Measurements from ENCODE around the gene MORN1. TPM values are rescaled to one million over a fixed set of nuclear protein-coding genes. Genes with fewer than 3 reads are reported as not detected.

Gene MORN1
- polyA plus RNA-seq, 1 donor, result 10.3 TPM

- DNase-seq, result no peak
- Histone ChIP-seq H3K4me3 (ENCODE audit: low read length) (no peak overlapping the region), H3K4me1 (ENCODE audit: control insufficient read depth, insufficient read depth, low read length) (no peaks in the 10 kb centered on the region), H3K27me3 (ENCODE audit: control insufficient read depth, insufficient read depth, low read length) (no peaks in the 10 kb centered on the region), H3K27ac (ENCODE audit: low read length) (no peak overlapping the region), H3K9me3 (ENCODE audit: control insufficient read depth, low read depth, low read length) (no peaks in the 10 kb centered on the region), H3K36me3 (ENCODE audit: control insufficient read depth, insufficient read depth, low read length) (no peaks in the 10 kb centered on the region)
- WGBS (ENCODE audit: insufficient coverage, low lambda C conversion rate), result no CpG with 5 or more reads among the region's 24 CpGs
Measured at GRCh38 chr1:2344121-2344681, 47.2 kb downstream of the MORN1 start.

GRCh38 chr1:2343023-2343935 lies 48.1 kb downstream of the MORN1 start:
- Histone ChIP-seq H3K27ac (ENCODE audit: low read length) (no peak overlapping the region), H3K4me1 (ENCODE audit: control insufficient read depth, insufficient read depth, low read length) (no peaks in the 10 kb centered on the region), H3K36me3 (ENCODE audit: control insufficient read depth, insufficient read depth, low read length) (no peaks in the 10 kb centered on the region), H3K27me3 (ENCODE audit: control insufficient read depth, insufficient read depth, low read length) (no peaks in the 10 kb centered on the region), H3K9me3 (ENCODE audit: control insufficient read depth, low read depth, low read length) (no peaks in the 10 kb centered on the region), H3K4me3 (ENCODE audit: low read length) (no peak overlapping the region)
- no CpG with 5 or more reads among the region's 39 CpGs for WGBS (ENCODE audit: insufficient coverage, low lambda C conversion rate)
- DNase-seq, result no peak

GRCh38 chr1:2342384-2343022 lies 48.9 kb downstream of the MORN1 start:
- no peak for DNase-seq
- WGBS (ENCODE audit: insufficient coverage, low lambda C conversion rate), result 60% methylated on average over 1 of the region's 21 CpGs
- no peak overlapping the region for H3K4me3 ChIP-seq (ENCODE audit: low read length)
- no peaks in the 10 kb centered on the region for H3K9me3 ChIP-seq (ENCODE audit: control insufficient read depth, low read depth, low read length)
- no peaks in the 10 kb centered on the region for H3K27me3 ChIP-seq (ENCODE audit: control insufficient read depth, insufficient read depth, low read length)
- no peaks in the 10 kb centered on the region for H3K36me3 ChIP-seq (ENCODE audit: control insufficient read depth, insufficient read depth, low read length)
- H3K4me1 ChIP-seq (ENCODE audit: control insufficient read depth, insufficient read depth, low read length), result no peaks in the 10 kb centered on the region
- H3K27ac ChIP-seq (ENCODE audit: low read length), result no peak overlapping the region

- Histone ChIP-seq H3K4me3 (ENCODE audit: low read length) (no peak overlapping the region), H3K27me3 (ENCODE audit: control insufficient read depth, insufficient read depth, low read length) (no peaks in the 10 kb centered on the region), H3K9me3 (ENCODE audit: control insufficient read depth, low read depth, low read length) (no peaks in the 10 kb centered on the region), H3K27ac (ENCODE audit: low read length) (no peak overlapping the region), H3K4me1 (ENCODE audit: control insufficient read depth, insufficient read depth, low read length) (no peaks in the 10 kb centered on the region), H3K36me3 (ENCODE audit: control insufficient read depth, insufficient read depth, low read length) (no peaks in the 10 kb centered on the region)
- DNase-seq, result no peak
- WGBS (ENCODE audit: insufficient coverage, low lambda C conversion rate), result no CpG with 5 or more reads among the region's 29 CpGs
Measured at GRCh38 chr1:2341706-2342383, 49.5 kb downstream of the MORN1 start.

- Histone ChIP-seq H3K27me3 (ENCODE audit: control insufficient read depth, insufficient read depth, low read length) (no peaks in the 10 kb centered on the region), H3K27ac (ENCODE audit: low read length) (no peak overlapping the region), H3K4me3 (ENCODE audit: low read length) (no peak overlapping the region), H3K4me1 (ENCODE audit: control insufficient read depth, insufficient read depth, low read length) (no peaks in the 10 kb centered on the region), H3K9me3 (ENCODE audit: control insufficient read depth, low read depth, low read length) (no peaks in the 10 kb centered on the region), H3K36me3 (ENCODE audit: control insufficient read depth, insufficient read depth, low read length) (no peaks in the 10 kb centered on the region)
- 100% methylated on average over 1 of the region's 14 CpGs for WGBS (ENCODE audit: insufficient coverage, low lambda C conversion rate)
- DNase-seq, result no peak
Measured at GRCh38 chr1:2340918-2341254, 50.5 kb downstream of the MORN1 start.

GRCh38 chr1:2340086-2340917 lies 51.1 kb downstream of the MORN1 start:
- Histone ChIP-seq H3K27ac (ENCODE audit: low read length) (no peak overlapping the region), H3K36me3 (ENCODE audit: control insufficient read depth, insufficient read depth, low read length) (no peaks in the 10 kb centered on the region), H3K4me1 (ENCODE audit: control insufficient read depth, insufficient read depth, low read length) (no peaks in the 10 kb centered on the region), H3K4me3 (ENCODE audit: low read length) (no peak overlapping the region), H3K27me3 (ENCODE audit: control insufficient read depth, insufficient read depth, low read length) (no peaks in the 10 kb centered on the region), H3K9me3 (ENCODE audit: control insufficient read depth, low read depth, low read length) (no peaks in the 10 kb centered on the region)
- DNase-seq, result no peak
- WGBS (ENCODE audit: insufficient coverage, low lambda C conversion rate), result no CpG with 5 or more reads among the region's 24 CpGs

- Histone ChIP-seq H3K4me3 (ENCODE audit: low read length) (no peak overlapping the region), H3K36me3 (ENCODE audit: control insufficient read depth, insufficient read depth, low read length) (no peaks in the 10 kb centered on the region), H3K9me3 (ENCODE audit: control insufficient read depth, low read depth, low read length) (no peaks in the 10 kb centered on the region), H3K27me3 (ENCODE audit: control insufficient read depth, insufficient read depth, low read length) (no peaks in the 10 kb centered on the region), H3K4me1 (ENCODE audit: control insufficient read depth, insufficient read depth, low read length) (no peaks in the 10 kb centered on the region), H3K27ac (ENCODE audit: low read length) (no peak overlapping the region)
- no peak for DNase-seq
- WGBS (ENCODE audit: insufficient coverage, low lambda C conversion rate), result no CpG with 5 or more reads among the region's 45 CpGs
Measured at GRCh38 chr1:2339206-2340085, 51.9 kb downstream of the MORN1 start.

GRCh38 chr1:2337501-2337900 lies 53.9 kb downstream of the MORN1 start:
- no peaks in the 10 kb centered on the region for H3K27me3 ChIP-seq (ENCODE audit: control insufficient read depth, insufficient read depth, low read length)
- DNase-seq, result no peak
- no peak overlapping the region for H3K27ac ChIP-seq (ENCODE audit: low read length)
- no peaks in the 10 kb centered on the region for H3K4me1 ChIP-seq (ENCODE audit: control insufficient read depth, insufficient read depth, low read length)
- no peaks in the 10 kb centered on the region for H3K36me3 ChIP-seq (ENCODE audit: control insufficient read depth, insufficient read depth, low read length)
- WGBS (ENCODE audit: insufficient coverage, low lambda C conversion rate), result no CpG with 5 or more reads among the region's 10 CpGs
- H3K4me3 ChIP-seq (ENCODE audit: low read length), result no peak overlapping the region
- H3K9me3 ChIP-seq (ENCODE audit: control insufficient read depth, low read depth, low read length), result peaks cover 2% of the 10 kb centered on the region

GRCh38 chr1:2337081-2337480 lies 54.3 kb downstream of the MORN1 start:
- Histone ChIP-seq H3K27me3 (ENCODE audit: control insufficient read depth, insufficient read depth, low read length) (no peaks in the 10 kb centered on the region), H3K4me3 (ENCODE audit: low read length) (no peak overlapping the region), H3K9me3 (ENCODE audit: control insufficient read depth, low read depth, low read length) (peaks cover 2% of the 10 kb centered on the region), H3K27ac (ENCODE audit: low read length) (no peak overlapping the region), H3K36me3 (ENCODE audit: control insufficient read depth, insufficient read depth, low read length) (no peaks in the 10 kb centered on the region), H3K4me1 (ENCODE audit: control insufficient read depth, insufficient read depth, low read length) (no peaks in the 10 kb centered on the region)
- no peak for DNase-seq
- no CpG with 5 or more reads among the region's 23 CpGs for WGBS (ENCODE audit: insufficient coverage, low lambda C conversion rate)

Data from large intestine (tissue), 3 donors.